ENCODE data around the gene TLE1. TPM values are rescaled to one million over a fixed set of nuclear protein-coding genes. Genes with fewer than 3 reads are reported as not detected.

Gene TLE1
- total RNA-seq, 4 donors from 2014 or later, result 51.5 to 77.3 (median 62.2) TPM

DNA sequence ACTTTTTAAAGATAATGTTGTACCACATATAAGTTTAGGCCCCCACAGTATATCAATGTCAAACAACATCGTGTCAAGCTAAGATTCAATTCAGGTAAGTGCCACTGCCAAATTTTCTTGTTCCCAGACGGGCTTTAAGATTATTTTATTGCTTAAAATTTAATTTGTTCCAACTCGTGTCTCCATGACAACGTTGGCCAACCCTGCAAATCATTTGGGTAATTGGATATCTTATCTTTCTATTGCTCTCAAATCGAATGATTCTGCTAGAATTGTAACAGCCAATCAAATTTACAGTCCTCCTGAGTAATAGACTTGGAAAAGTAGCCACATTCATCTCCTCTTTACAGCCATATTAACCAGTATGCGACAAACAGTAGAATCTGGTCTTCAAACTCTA is 19.5 kb downstream of the TLE1 start:
- TF ChIP-seq POLR2A (IDR thresholded peaks at IDR 0.05) (no peak), EP300 (IDR thresholded peaks at IDR 0.05; ENCODE audit: low read depth) (no peak), POLR2AphosphoS5 (IDR thresholded peaks at IDR 0.05) (no peak)
- TF ChIP-seq, protein P1, sequence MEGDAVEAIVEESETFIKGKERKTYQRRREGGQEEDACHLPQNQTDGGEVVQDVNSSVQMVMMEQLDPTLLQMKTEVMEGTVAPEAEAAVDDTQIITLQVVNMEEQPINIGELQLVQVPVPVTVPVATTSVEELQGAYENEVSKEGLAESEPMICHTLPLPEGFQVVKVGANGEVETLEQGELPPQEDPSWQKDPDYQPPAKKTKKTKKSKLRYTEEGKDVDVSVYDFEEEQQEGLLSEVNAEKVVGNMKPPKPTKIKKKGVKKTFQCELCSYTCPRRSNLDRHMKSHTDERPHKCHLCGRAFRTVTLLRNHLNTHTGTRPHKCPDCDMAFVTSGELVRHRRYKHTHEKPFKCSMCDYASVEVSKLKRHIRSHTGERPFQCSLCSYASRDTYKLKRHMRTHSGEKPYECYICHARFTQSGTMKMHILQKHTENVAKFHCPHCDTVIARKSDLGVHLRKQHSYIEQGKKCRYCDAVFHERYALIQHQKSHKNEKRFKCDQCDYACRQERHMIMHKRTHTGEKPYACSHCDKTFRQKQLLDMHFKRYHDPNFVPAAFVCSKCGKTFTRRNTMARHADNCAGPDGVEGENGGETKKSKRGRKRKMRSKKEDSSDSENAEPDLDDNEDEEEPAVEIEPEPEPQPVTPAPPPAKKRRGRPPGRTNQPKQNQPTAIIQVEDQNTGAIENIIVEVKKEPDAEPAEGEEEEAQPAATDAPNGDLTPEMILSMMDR (IDR thresholded peaks at IDR 0.05), result no peak
- WGBS, 2 donors (ENCODE audit: low coverage in 1 of 2), result 45 to 47% methylated on average over 6 of the region's 6 CpGs
- Histone ChIP-seq H3K36me3 (no peaks in the 10 kb centered on the region), H3K4me3 (no peak overlapping the region), H3K9me3 (no peaks in the 10 kb centered on the region), H3K4me1 (peaks cover 0 to 61% (median 22%) of the 10 kb centered on the region in 4 donors), H3K27me3 (no peaks in the 10 kb centered on the region), H3K27ac (no peak overlapping the region)
- intact Hi-C loops (cut with DNase I; ENCODE audit: low total_unique reads) (no loop called here), in situ Hi-C loops (cut with MboI; ENCODE audit: low pct_ligation_motif_present in 1 of 4, low pct_unique_long_range_greater_than_20kb in 1 of 4, low sequenced_read_pairs in 3 of 4) (loop anchor here in 1 of 4 donors (10.0 kb wide), 1 partner anchor 145 kb away; no protein-coding TSS in a partner anchor)
- no peak for DNase-seq

DNA sequence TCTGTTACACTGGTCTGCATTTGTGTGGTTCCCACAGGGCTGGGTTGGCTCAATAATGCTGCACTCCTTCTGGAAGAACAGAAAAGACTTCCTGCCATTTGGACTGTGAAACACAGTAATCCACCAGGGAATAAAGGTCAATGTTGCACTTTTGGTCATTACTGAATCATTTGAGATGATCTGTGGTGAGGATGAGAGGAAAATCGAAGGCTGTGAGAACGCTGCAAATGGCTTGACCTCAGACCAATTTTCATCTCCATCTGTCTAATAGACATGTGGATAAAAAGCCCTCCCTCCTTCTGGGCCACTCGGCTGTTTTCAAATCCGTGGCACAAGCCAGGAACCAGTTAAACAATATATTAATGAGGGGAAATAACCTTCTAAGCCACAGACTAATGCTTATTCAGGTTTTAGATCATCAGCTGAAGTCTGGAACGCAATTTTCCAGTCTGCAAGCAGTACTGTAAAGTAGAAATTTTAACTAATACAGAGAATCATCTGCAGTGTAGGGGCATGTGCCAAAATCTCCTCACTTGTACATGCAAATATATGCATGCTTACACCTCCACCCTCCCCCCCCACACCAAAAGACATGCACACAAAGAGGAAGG is 20.2 kb downstream of the TLE1 start:
- in situ Hi-C loops (cut with MboI; ENCODE audit: low pct_ligation_motif_present in 1 of 4, low pct_unique_long_range_greater_than_20kb in 1 of 4, low sequenced_read_pairs in 3 of 4) (no loop called here), intact Hi-C loops (cut with DNase I; ENCODE audit: low total_unique reads) (no loop called here)
- no peak for TF ChIP-seq POLR2A (IDR thresholded peaks at IDR 0.05)
- DNase-seq, result no peak
- Histone ChIP-seq H3K9me3 (no peaks in the 10 kb centered on the region), H3K4me3 (no peak overlapping the region), H3K36me3 (no peaks in the 10 kb centered on the region), H3K4me1 (peaks cover 0 to 56% (median 25%) of the 10 kb centered on the region in 4 donors), H3K27ac (peak overlapping the region in 1 of 4 donors; percentile 20), H3K27me3 (no peaks in the 10 kb centered on the region)
- WGBS, 2 donors (ENCODE audit: low coverage in 1 of 2), result 60% methylated on average over 5 of the region's 5 CpGs

DNA sequence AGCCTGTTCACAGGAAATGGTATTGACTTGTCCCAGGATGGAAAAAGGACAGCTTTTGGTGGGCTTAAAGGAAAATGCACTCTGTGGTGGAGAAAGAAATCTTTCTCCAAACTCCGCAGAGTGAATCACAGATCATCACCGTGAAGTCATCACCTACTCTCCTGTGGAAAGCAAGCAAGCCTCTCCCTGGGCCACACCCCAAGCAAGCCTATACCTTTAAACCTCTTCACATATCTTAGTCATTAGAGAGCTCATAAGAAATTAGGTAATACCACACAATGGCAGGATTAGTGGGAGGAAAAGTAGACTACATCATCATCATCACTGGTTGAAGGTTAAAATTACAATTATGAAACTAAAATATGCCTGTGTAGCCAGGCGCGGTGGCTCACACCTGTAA is 23.2 kb downstream of the TLE1 start:
- 85 to 86% methylated on average over 4 of the region's 4 CpGs for WGBS, 2 donors (ENCODE audit: low coverage in 1 of 2)

DNA sequence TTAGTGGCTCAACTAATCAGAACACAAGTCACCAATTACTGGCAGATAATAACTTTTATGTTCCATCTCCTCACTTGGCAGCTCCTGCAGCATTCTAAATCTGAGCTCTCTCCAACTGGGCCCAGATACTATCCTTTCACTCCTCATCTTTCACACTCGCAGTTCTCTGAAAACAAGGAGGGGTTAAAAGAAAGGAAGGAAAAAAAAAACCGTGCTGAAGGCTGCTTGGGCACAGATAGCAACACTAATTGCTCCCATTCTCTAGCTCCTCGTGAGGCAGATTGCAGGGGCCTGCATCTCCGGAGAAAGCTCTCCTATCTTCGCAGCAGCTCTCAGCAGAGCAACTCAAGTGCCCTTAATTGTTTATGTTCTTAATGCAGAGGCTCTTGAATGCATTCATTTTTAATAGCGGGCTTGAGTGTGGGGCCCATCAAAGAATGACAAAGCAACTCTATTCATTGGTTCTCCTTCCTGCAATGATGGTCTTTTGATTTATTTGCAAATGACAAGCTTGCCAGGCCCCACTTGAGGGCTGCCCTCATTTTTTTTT is 23.9 kb downstream of the TLE1 start:
- H3K27ac ChIP-seq, result no peak overlapping the region
- 44 to 48% methylated on average over 3 to 6 of the region's 6 CpGs for WGBS, 2 donors (ENCODE audit: low coverage in 1 of 2)
- H3K36me3 ChIP-seq, result no peaks in the 10 kb centered on the region
- H3K4me3 ChIP-seq, result no peak overlapping the region
- H3K27me3 ChIP-seq, result no peaks in the 10 kb centered on the region
- TF ChIP-seq POLR2A (IDR thresholded peaks at IDR 0.05) (no peak), EP300 (IDR thresholded peaks at IDR 0.05; ENCODE audit: low read depth) (no peak), POLR2AphosphoS5 (IDR thresholded peaks at IDR 0.05) (no peak)
- TF ChIP-seq, protein P1 (IDR thresholded peaks at IDR 0.05), result no peak
- in situ Hi-C loops (cut with MboI; ENCODE audit: low pct_ligation_motif_present in 1 of 4, low pct_unique_long_range_greater_than_20kb in 1 of 4, low sequenced_read_pairs in 3 of 4) (no loop called here), intact Hi-C loops (cut with DNase I; ENCODE audit: low total_unique reads) (no loop called here)
- no peaks in the 10 kb centered on the region for H3K9me3 ChIP-seq
- no peak for DNase-seq
- H3K4me1 ChIP-seq, result peaks cover 7 to 46% (median 30%) of the 10 kb centered on the region in 4 donors

More for the DNA sequence above, 23.2 kb downstream of the TLE1 start:
- Histone ChIP-seq H3K4me3 (no peak overlapping the region), H3K36me3 (no peaks in the 10 kb centered on the region), H3K4me1 (peaks cover 6 to 48% (median 30%) of the 10 kb centered on the region in 4 donors), H3K27me3 (no peaks in the 10 kb centered on the region), H3K9me3 (no peaks in the 10 kb centered on the region), H3K27ac (no peak overlapping the region)
- DNase-seq, result no peak
- TF ChIP-seq EP300 (IDR thresholded peaks at IDR 0.05; ENCODE audit: low read depth), result no peak
- no peak for TF ChIP-seq POLR2AphosphoS5 (IDR thresholded peaks at IDR 0.05)
- TF ChIP-seq POLR2A (IDR thresholded peaks at IDR 0.05), result no peak
- TF ChIP-seq, protein P1 (IDR thresholded peaks at IDR 0.05), result no peak
- intact Hi-C loops (cut with DNase I; ENCODE audit: low total_unique reads), result no loop called here
- in situ Hi-C loops (cut with MboI; ENCODE audit: low pct_ligation_motif_present in 1 of 4, low pct_unique_long_range_greater_than_20kb in 1 of 4, low sequenced_read_pairs in 3 of 4), result no loop called here

All from transverse colon (tissue), 4 donors.